Measurements from ENCODE around the gene PLXNA4. TPM values are rescaled to one million over a fixed set of nuclear protein-coding genes. Genes with fewer than 3 reads are reported as not detected.
A peak's percentile ranks its signal among the peaks of the same experiment; 100 is the strongest.

The PLXNA4 gene
- total and polyA plus RNA-seq, 7 experiments from 2014 or later = 0.05 to 31.6 (median 1.1) TPM

DNA sequence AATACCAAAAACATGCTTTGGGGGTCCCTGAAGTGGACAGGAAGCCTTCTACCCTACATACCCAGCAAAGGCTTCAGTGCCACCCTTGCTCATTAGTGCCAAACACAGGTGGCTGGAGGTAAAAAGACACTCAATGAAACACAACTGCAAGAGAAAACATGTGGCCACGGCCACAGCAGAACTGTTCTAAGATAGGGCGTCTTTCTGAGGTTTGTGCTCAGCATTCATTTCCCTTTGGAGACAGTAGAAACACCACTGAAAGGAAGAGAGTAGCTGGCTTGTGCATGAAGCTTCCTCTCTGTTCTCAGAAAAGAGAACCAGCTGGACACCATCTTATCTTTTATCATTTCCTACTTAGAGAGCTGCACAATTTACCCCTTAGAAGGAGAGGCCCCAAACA, 143.0 kb downstream of the PLXNA4 start:
- no peaks in the 10 kb centered on the region for H3K27me3 ChIP-seq (ENCODE audit: control insufficient read depth in 2 of 2, insufficient read depth in 2 of 2, low read length in 2 of 2)
- H3K4me3 ChIP-seq (ENCODE audit: low read length) = no peak overlapping the region
- ChIA-PET POLR2A (interaction anchor here (0.6 kb wide), 1 partner anchor 61 kb away, joined by 3 read pairs; no protein-coding TSS in a partner anchor), CTCF (interaction anchor here (0.7 kb wide), 1 partner anchor 29 kb away, joined by 3 read pairs; no protein-coding TSS in a partner anchor)
- intact Hi-C loops (cut with micrococcal nuclease) = loop anchor here in 1 of 2 donors (10.0 kb wide), 1 partner anchor 1198 kb away; no protein-coding TSS in a partner anchor
- no peak overlapping the region for H3K27ac ChIP-seq (ENCODE audit: low read depth, low read length)
- H3K4me1 ChIP-seq (ENCODE audit: control insufficient read depth in 2 of 2, insufficient read depth in 2 of 2, low read length in 2 of 2) = peaks cover 63 to 89% of the 10 kb centered on the region in 2 donors
- H3K4me3 Mint-ChIP-seq = peak overlapping the region; percentile 14 to 83 (median 60)
- DNase-seq (peak in 1 of 9 donors; percentile 28), ATAC-seq (peak; percentile 40)
- H3K27ac Mint-ChIP-seq = peak overlapping the region; percentile 70 to 97 (median 84)
- peaks cover 0 to 42% (median 0%) of the 10 kb centered on the region in 5 donors for H3K36me3 Mint-ChIP-seq
- peaks cover 68 to 99% (median 95%) of the 10 kb centered on the region in 7 donors for H3K4me1 Mint-ChIP-seq
- no peaks in the 10 kb centered on the region for H3K27me3 Mint-ChIP-seq
- H3K9me3 Mint-ChIP-seq = peaks cover 0 to 11% (median 0%) of the 10 kb centered on the region in 11 donors
- no peaks in the 10 kb centered on the region for H3K36me3 ChIP-seq (ENCODE audit: control insufficient read depth in 2 of 3, insufficient read depth in 3 of 3, low read length in 3 of 3)
- no peaks in the 10 kb centered on the region for H3K9me3 ChIP-seq (ENCODE audit: control insufficient read depth in 2 of 3, low read length in 3 of 3)

DNA sequence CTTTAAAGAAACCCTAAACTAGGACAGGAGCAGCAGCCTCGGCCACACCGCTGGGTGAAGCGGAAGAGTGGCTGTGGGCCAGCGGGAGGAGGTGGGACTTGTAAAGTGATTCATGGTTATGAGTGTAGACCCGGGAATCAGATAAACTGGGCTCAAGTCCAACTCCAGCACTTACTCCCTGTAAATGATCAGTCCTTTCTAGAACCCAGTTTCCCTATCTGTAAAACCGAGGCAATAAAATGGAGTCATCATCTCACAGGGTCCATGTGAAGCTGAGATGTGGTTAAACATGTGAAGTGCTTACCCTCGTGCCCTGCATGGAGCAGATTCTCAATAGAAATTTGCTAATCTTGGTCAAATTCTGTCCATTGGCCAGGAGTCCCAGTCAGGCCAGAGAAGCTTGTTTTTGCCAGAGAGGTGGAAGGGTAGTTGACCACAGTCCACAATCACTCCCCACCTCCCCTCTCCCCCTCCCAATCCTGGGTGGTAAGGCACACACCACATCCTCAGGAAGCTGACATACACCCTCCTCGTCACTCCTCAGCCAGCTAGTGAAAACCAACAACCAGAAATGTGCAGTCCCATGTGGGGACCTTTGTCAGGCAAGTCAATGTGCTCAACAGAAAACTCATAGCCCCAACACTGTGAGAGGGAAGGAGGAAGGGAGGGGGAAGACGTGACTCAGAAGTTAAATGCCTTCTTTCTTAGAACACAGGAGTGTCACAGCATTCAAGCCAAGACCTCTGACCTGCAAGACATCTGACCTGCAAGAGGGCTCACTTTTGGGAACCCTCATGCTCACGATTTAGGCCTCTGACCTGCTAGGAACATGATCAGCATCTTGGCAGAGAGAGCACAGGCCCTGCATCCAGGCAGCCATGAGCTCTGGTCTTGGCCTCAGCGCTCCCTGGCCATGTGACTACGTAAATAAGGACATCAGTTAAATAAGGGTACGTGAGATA, 145.1 kb downstream of the PLXNA4 start:
- ATAC-seq (peak; percentile 85), DNase-seq (peak in 8 of 9 donors; percentile 18 to 75 (median 60))
- no peaks in the 10 kb centered on the region for H3K9me3 ChIP-seq (ENCODE audit: control insufficient read depth in 2 of 3, low read length in 3 of 3)
- H3K27ac ChIP-seq (ENCODE audit: low read depth, low read length) = peak overlapping the region; percentile 34
- peak overlapping the region; percentile 22 to 83 (median 58) for H3K4me3 Mint-ChIP-seq
- H3K36me3 Mint-ChIP-seq = peaks cover 0 to 39% (median 0%) of the 10 kb centered on the region in 5 donors
- peaks cover 47 to 69% of the 10 kb centered on the region in 2 donors for H3K4me1 ChIP-seq (ENCODE audit: control insufficient read depth in 2 of 2, insufficient read depth in 2 of 2, low read length in 2 of 2)
- intact Hi-C loops (cut with micrococcal nuclease) = loop anchor here (1.0 to 10.0 kb wide), 4 partner anchors 30 to 1196 kb away; no protein-coding TSS in a partner anchor
- ChIA-PET CTCF (interaction anchor here (1.2 to 1.3 kb wide), 2 partner anchors 12 to 37 kb away, joined by 3 to 5 read pairs; no protein-coding TSS in a partner anchor), POLR2A (interaction anchor here (0.5 to 1.7 kb wide), 7 partner anchors 9 to 338 kb away, joined by 3 to 5 read pairs (median 4); no protein-coding TSS in a partner anchor)
- peaks cover 0 to 11% (median 0%) of the 10 kb centered on the region in 11 donors for H3K9me3 Mint-ChIP-seq
- peaks cover 49 to 93% (median 83%) of the 10 kb centered on the region in 7 donors for H3K4me1 Mint-ChIP-seq
- H3K4me3 ChIP-seq (ENCODE audit: low read length) = peak overlapping the region; percentile 21
- no peaks in the 10 kb centered on the region for H3K27me3 Mint-ChIP-seq
- H3K27ac Mint-ChIP-seq = peak overlapping the region; percentile 70 to 97 (median 87)
- H3K27me3 ChIP-seq (ENCODE audit: control insufficient read depth in 2 of 2, insufficient read depth in 2 of 2, low read length in 2 of 2) = no peaks in the 10 kb centered on the region
- no peaks in the 10 kb centered on the region for H3K36me3 ChIP-seq (ENCODE audit: control insufficient read depth in 2 of 3, insufficient read depth in 3 of 3, low read length in 3 of 3)

- Histone ChIP-seq H3K27me3 (ENCODE audit: control insufficient read depth in 2 of 2, insufficient read depth in 2 of 2, low read length in 2 of 2) (no peaks in the 10 kb centered on the region), H3K9me3 (ENCODE audit: control insufficient read depth in 2 of 3, low read length in 3 of 3) (no peaks in the 10 kb centered on the region), H3K4me3 (ENCODE audit: low read length) (no peak overlapping the region), H3K4me1 (ENCODE audit: control insufficient read depth in 2 of 2, insufficient read depth in 2 of 2, low read length in 2 of 2) (peaks cover 47 to 69% of the 10 kb centered on the region in 2 donors), H3K36me3 (ENCODE audit: control insufficient read depth in 2 of 3, insufficient read depth in 3 of 3, low read length in 3 of 3) (no peaks in the 10 kb centered on the region), H3K27ac (ENCODE audit: low read depth, low read length) (no peak overlapping the region)
- Mint-ChIP-seq H3K4me1 (peaks cover 47 to 93% (median 82%) of the 10 kb centered on the region in 7 donors), H3K9me3 (peaks cover 0 to 11% (median 0%) of the 10 kb centered on the region in 11 donors), H3K27ac (peak overlapping the region; percentile 70 to 97 (median 87)), H3K4me3 (peak overlapping the region in 9 of 10 donors; percentile 2 to 83 (median 32)), H3K36me3 (peaks cover 0 to 38% (median 0%) of the 10 kb centered on the region in 5 donors), H3K27me3 (peaks cover 0 to 2% (median 0%) of the 10 kb centered on the region in 5 donors)
- ChIA-PET POLR2A (interaction anchor here (0.8 to 1.7 kb wide), 5 partner anchors 10 to 57 kb away, joined by 3 to 5 read pairs (median 4); no protein-coding TSS in a partner anchor), CTCF (interaction anchor here (1.2 to 1.3 kb wide), 2 partner anchors 11 to 36 kb away, joined by 3 to 5 read pairs; no protein-coding TSS in a partner anchor)
- DNase-seq = no peak
- intact Hi-C loops (cut with micrococcal nuclease) = loop anchor here in 1 of 2 donors (2.0 to 10.0 kb wide), 2 partner anchors 35 to 1195 kb away; no protein-coding TSS in a partner anchor
- ATAC-seq = no peak
These were observed 146.0 kb downstream of the PLXNA4 start for GRCh38 chr7:132430041-132430855.

GRCh38 chr7:132429181-132429580, 147.1 kb downstream of the PLXNA4 start:
- DNase-seq = no peak
- Histone ChIP-seq H3K9me3 (ENCODE audit: control insufficient read depth in 2 of 3, low read length in 3 of 3) (no peaks in the 10 kb centered on the region), H3K36me3 (ENCODE audit: control insufficient read depth in 2 of 3, insufficient read depth in 3 of 3, low read length in 3 of 3) (no peaks in the 10 kb centered on the region), H3K4me3 (ENCODE audit: low read length) (no peak overlapping the region), H3K27ac (ENCODE audit: low read depth, low read length) (no peak overlapping the region), H3K27me3 (ENCODE audit: control insufficient read depth in 2 of 2, insufficient read depth in 2 of 2, low read length in 2 of 2) (no peaks in the 10 kb centered on the region), H3K4me1 (ENCODE audit: control insufficient read depth in 2 of 2, insufficient read depth in 2 of 2, low read length in 2 of 2) (peaks cover 46 to 62% of the 10 kb centered on the region in 2 donors)
- Mint-ChIP-seq H3K27me3 (peaks cover 0 to 2% (median 0%) of the 10 kb centered on the region in 5 donors), H3K4me3 (no peak overlapping the region), H3K4me1 (peaks cover 39 to 85% (median 72%) of the 10 kb centered on the region in 7 donors), H3K9me3 (peaks cover 0 to 11% (median 0%) of the 10 kb centered on the region in 11 donors), H3K36me3 (peaks cover 0 to 29% (median 0%) of the 10 kb centered on the region in 5 donors), H3K27ac (peak overlapping the region in 6 of 9 donors; percentile 41 to 87 (median 69))
- ATAC-seq = no peak
- ChIA-PET POLR2A (interaction anchor here (1.9 kb wide), 1 partner anchor 9 kb away, joined by 7 read pairs; no protein-coding TSS in a partner anchor), CTCF (no interaction called here)
- intact Hi-C loops (cut with micrococcal nuclease) = no loop called here

DNA sequence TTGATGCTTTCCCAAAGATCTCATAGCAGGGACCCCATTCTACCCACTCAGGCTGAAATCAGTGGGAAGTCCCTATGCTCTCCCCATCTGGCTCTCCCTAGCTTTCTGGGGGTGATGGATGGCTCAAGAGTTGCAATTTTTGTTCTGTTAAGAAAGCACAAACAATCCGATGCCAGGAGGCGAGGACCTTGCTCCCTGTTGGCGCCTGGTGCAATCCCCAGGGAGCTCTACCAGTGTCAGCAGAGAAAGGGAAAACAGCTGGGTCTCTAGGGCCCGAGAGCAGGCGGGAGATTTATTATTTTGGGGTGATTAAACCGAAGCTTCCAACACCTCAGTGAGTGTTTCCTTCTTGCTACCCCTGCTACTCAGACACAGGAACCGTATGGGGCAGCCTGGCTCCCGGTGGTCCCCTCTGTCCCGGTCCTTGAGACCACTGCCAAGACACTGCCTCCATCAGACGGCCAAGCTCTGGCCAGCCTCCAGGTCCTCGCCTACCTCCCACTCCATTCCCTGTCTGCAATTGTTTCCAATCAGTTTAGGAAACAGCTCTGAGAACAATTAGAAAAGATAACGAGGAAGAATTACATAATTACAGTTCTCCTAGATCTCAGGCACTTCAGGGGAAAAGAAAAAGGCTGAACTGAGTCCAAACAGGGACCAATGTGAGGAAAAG, 147.9 kb downstream of the PLXNA4 start:
- peaks cover 35 to 77% (median 64%) of the 10 kb centered on the region in 7 donors for H3K4me1 Mint-ChIP-seq
- H3K4me1 ChIP-seq (ENCODE audit: control insufficient read depth in 2 of 2, insufficient read depth in 2 of 2, low read length in 2 of 2) = peaks cover 38 to 54% of the 10 kb centered on the region in 2 donors

More for the DNA sequence above, 147.9 kb downstream of the PLXNA4 start:
- Histone ChIP-seq H3K4me3 (ENCODE audit: low read length) (no peak overlapping the region), H3K27ac (ENCODE audit: low read depth, low read length) (no peak overlapping the region), H3K36me3 (ENCODE audit: control insufficient read depth in 2 of 3, insufficient read depth in 3 of 3, low read length in 3 of 3) (no peaks in the 10 kb centered on the region), H3K27me3 (ENCODE audit: control insufficient read depth in 2 of 2, insufficient read depth in 2 of 2, low read length in 2 of 2) (no peaks in the 10 kb centered on the region), H3K9me3 (ENCODE audit: control insufficient read depth in 2 of 3, low read length in 3 of 3) (no peaks in the 10 kb centered on the region)
- ChIA-PET CTCF (no interaction called here), POLR2A (interaction anchor here (0.6 to 1.9 kb wide), 2 partner anchors 10 to 1212 kb away, joined by 5 to 7 read pairs; no protein-coding TSS in a partner anchor)
- no peak for ATAC-seq
- peaks cover 0 to 8% (median 0%) of the 10 kb centered on the region in 11 donors for H3K9me3 Mint-ChIP-seq
- no peak overlapping the region for H3K4me3 Mint-ChIP-seq
- H3K36me3 Mint-ChIP-seq = peaks cover 0 to 28% (median 0%) of the 10 kb centered on the region in 5 donors
- peaks cover 0 to 4% (median 0%) of the 10 kb centered on the region in 5 donors for H3K27me3 Mint-ChIP-seq
- H3K27ac Mint-ChIP-seq = peak overlapping the region in 8 of 9 donors; percentile 7 to 87 (median 66)
- no peak for DNase-seq
- intact Hi-C loops (cut with micrococcal nuclease) = no loop called here

All from naive thymus-derived CD4-positive, alpha-beta T cell (primary cell).